ENCODE measurements around the gene ARRB1. TPM values are rescaled to one million over a fixed set of nuclear protein-coding genes. Genes with fewer than 3 reads are reported as not detected.

The ARRB1 gene
- total RNA-seq, 1 experiment from 2014 or later, result 30.7 TPM

DNA sequence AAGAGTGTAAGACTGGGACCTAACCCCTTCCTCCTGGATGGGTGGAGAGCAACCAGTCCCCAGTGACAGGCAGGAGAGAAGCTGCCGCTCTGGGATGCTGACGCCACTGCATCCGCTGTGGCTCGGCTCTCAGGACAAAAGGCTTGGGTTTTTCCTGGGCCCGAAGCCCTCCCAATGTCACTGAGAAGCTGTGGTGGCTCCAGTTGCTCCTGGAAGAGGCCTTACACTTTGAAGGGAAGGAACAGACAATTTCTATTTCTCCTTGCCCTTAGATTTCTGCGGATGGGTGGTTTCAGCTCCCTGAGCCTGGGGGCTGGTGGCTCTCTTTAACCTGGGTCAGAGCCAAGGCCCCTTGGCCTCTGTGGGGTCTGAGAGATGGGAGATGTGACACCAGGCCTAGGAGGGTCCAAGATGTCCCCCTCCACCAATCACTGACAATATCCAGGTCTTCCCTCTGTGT lies 89.5 kb downstream of the ARRB1 start:
- DNase-seq (ENCODE audit: low read depth, low spot score), result no peak
- in situ Hi-C loops (cut with HindIII; ENCODE audit: low pct_unique_long_range_greater_than_20kb, low sequenced_read_pairs), result no loop called here

DNA sequence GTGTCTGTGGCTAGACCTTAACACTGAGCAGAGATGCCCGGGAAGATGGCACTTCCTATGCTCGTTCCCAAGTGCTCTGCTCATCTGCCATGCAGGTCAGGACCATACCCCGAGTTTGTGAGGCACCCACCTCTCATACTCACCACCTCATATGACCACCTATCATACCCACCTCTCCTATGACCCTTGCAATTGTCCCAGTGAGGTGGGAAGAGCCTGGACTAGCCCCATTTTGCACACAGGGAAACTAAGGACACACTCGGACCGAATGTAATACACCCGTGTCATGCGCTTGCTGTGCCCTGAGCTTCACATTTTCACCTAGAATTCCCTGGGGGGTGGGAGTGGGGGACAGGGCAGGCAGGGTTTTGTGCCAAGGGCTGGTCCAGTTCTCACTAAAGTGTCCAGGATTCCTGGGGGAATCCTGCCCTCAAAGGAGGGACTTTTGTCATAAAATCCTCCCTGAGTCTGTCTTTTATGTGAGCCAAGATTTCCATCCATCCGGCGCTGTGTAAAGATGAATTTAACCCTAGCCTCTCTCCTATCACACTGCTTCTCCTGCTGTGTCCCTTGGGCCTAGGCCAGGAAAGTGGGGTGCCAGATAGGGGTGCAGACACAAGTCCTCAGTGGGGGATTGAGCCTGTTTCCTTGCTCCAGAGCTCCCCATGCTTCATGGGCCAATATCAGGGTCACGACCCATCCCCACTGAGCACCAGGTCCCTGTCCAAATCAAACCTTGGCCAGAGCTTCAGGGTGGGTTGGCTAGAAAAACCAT lies 90.9 kb downstream of the ARRB1 start:
- DNase-seq (ENCODE audit: low read depth, low spot score), result no peak
- in situ Hi-C loops (cut with HindIII; ENCODE audit: low pct_unique_long_range_greater_than_20kb, low sequenced_read_pairs), result no loop called here

DNA sequence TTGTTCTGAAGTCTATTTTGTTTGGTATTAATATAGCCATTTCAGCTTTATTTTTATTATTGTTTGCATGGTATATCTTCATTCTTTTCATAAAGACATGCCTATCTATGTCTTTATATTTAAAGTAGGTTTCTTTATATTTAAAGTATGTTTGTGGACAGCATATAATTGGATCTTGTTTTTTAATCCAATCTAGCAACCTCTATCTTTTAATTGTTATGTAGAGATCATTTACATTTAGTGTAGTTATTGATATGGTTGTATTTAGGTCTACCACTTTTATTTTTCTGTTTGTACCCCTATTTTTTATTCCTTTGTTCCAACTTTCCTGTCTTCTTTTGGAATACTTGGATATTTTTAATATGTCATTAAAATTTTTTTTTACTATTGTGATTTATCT lies 97.1 kb downstream of the ARRB1 start:
- in situ Hi-C loops (cut with HindIII; ENCODE audit: low pct_unique_long_range_greater_than_20kb, low sequenced_read_pairs), result no loop called here
- DNase-seq (ENCODE audit: low read depth, low spot score), result no peak

DNA sequence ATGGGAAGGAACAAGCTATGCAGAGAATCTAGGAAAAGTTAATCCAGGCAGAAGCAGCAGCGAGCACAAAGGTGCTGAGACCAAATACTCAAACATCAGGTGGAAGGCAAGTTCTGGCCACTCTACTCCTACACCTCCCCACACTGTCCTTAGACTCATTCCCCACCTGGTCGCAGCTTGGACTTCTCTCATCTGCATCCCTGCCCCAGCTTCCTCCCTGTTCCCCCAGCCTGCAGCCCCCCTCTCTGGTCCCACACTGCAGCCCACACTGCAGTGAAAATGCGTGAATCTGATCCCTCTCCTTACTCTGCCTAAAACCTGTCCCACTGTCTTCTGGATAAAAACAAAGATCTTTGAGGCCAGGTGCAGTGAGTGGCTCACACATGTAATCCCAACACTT lies 101.8 kb downstream of the ARRB1 start:
- in situ Hi-C loops (cut with HindIII; ENCODE audit: low pct_unique_long_range_greater_than_20kb, low sequenced_read_pairs), result no loop called here
- no peak for DNase-seq (ENCODE audit: low read depth, low spot score)

DNA sequence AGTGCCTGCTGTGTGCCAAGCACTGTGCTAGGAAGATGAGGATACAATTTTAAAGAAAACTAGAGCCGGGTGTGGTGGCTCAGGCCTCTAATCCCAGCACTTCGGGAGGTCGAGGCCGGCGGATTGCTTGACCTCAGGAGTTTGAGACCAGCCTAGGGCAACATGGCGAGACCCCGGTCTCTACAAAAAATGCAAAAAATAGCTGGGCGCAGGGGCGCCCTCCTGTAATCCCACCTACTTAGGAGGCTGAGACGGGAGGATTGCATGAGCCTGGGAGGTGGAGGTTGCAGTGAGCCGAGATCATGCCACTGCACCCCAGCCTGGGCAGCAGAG lies 102.6 kb downstream of the ARRB1 start:
- DNase-seq (ENCODE audit: low read depth, low spot score), result no peak
- in situ Hi-C loops (cut with HindIII; ENCODE audit: low pct_unique_long_range_greater_than_20kb, low sequenced_read_pairs), result no loop called here

DNA sequence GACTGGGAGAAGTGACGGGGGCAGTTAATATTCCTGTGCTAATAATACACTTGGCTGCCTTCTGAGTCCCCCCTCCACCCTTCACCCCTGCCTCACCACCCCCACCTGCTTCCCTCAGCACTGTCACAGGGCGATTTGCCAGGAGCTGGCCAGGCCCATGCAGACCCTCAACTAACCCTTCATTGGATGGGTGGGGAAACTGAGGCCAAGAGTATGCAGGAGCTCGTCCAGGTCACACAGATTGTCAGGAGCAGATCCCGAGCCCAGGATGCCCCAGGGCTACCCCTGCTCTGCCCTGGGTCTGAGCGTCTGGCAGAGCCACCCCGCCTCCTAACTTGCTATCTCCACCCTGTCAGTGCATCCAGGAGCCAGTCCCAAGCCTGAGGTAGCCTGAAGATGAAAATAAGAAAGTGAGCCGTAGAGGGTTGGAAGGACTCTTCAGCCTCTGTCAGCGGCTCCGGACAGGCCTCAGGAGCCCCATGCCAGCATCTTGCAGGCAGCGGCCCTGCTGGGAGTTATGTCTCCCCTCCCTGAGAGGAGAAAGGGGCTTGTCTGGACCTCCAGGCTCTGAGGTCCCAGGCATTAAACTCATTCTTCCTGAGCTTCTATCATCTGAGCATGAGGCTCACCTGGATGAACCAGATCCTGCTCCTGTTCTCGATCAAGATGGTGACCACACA lies 104.7 kb downstream of the ARRB1 start:
- no peak for DNase-seq (ENCODE audit: low read depth, low spot score)
- in situ Hi-C loops (cut with HindIII; ENCODE audit: low pct_unique_long_range_greater_than_20kb, low sequenced_read_pairs), result no loop called here

DNA sequence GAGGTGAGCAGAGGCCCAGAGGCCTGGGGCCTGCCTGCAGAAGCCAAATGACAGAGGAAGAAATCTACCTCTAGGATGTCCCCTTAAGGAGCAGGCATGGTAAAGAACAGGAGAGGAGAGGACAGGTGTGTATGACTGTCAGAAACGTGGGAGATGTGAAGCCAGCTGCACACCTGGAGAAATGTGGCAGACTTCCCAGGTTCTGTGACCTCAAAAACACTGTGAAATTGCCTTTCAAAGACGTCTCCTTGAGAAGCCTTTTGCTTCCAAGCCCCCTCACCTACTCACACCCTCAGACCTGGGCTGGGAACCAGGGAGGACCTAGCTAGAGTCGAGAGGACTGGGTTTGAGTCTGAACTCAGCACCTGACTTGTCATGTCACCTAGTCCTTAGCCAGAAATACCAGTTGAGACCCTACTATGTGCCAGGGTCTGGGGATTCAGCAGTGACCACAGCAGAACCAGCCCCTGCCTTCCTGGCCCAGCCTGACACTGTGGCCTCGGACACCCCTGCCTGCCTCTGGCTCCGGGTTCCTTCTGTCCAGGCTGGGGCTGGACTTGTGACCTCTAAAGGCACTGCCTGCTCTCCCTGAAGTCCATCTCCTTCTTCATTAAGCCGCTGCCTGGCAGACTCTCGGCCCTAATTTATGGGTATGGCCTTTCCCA lies 105.3 kb downstream of the ARRB1 start:
- DNase-seq (ENCODE audit: low read depth, low spot score), result no peak
- in situ Hi-C loops (cut with HindIII; ENCODE audit: low pct_unique_long_range_greater_than_20kb, low sequenced_read_pairs), result no loop called here

DNA sequence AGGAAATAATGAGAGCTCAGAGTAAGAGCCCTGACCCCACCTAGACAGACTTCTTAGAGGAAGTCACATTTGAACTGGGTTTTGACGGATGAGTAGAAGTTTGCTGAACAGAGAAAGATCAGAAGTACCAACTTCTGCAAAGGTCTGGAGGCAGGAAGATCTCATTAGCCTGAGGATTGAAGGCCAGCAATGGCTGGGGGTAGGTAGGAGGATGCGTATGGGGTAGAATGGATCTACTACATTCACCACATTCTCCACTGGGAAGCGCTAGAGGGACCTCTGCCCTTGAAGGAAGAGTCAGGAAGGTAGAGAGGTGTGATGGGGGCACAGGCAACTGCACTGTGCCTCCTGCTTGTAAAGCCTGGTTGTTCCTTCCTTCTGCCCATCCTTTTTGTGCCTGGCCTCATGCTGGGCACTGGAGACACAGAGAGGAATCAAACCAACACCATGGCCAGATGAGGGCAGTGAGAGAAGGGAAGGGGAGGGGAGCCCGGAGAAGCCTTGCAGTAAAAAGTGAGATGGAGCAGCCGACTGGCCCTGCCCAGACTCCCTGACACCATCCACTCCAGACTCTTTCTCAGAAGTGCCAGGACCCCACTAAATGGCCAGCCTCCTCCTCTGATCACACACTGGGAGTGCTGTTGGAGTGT lies 106.0 kb downstream of the ARRB1 start:
- DNase-seq (ENCODE audit: low read depth, low spot score), result peak; percentile 65
- in situ Hi-C loops (cut with HindIII; ENCODE audit: low pct_unique_long_range_greater_than_20kb, low sequenced_read_pairs), result no loop called here

DNA sequence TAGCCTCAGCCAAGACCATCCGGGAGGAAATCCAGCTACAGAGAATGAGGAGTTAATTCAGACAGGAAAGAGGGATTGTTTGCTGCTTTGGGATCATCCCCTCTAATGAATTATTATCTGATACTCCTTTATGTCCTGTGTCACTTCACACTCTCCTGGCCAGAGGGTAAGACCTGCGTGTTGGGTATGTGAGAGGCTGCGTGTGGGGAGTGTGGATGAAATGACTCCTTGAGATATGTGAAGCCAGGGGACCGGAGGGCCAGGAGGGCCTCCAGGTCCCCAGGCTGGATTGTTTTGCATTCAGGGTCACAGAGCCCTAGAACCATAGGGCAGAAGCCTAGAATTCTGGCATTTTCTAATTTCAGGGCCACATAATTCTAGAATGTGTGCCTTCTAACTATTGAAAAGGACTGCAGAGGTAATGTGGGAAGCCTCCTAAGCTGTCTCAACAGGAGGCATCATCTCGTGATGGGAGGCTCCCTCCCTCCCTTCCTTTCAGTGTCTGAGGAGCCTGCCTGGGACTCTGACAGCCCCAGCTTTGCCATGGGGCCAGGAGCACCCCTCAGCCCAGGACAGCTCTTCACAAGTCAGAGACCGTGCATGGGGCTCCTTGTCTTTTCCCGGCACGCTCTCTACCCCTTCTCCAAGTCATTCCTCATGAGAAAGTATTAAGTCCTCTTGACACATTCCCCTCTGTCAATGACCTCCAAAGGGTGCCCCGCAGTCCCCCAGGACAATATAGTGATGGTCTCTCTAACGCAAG lies 107.2 kb downstream of the ARRB1 start:
- DNase-seq (ENCODE audit: low read depth, low spot score), result no peak
- in situ Hi-C loops (cut with HindIII; ENCODE audit: low pct_unique_long_range_greater_than_20kb, low sequenced_read_pairs), result no loop called here

DNA sequence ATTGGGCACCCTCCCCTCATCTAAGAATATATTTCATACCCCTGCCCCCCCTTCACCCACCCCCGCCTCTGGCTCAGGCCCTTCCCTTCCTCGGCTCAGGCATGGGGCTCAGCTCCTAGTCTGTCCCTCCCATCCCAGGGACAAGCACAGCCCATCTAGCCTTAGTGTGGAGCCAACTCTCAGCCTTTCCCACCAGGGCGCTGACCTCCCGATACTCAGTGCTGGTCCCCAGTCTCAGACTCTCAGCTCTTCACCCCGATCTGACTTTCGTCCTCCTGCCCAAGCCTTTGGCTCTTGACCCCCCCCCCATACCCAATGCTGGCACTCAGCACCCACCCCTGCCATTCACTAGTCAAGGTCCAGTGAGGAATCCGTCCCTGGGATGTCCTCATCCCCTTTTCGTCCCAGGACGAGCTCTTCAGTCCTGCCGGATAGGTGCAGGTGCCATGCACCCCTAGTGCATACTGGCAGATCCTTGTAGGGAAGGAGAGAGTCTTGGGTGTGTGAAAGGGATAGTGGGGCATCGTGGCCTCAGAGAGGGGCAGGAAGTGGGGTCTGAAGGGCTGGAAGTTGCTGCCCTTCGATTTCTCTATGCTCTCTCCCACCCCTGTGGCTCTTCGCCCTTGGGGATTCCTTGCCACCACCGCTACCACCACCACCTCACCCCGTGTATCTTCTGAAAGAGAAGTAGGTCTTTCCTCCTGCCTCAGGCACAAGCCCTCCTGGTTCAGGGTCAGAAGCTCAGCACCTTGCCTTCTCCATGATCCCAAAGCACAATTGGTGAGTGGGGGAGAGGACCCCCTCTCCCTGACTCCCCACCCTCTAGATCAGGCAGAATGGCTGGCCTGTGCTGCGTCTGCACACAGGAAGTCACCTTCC lies 108.5 kb downstream of the ARRB1 start:
- in situ Hi-C loops (cut with HindIII; ENCODE audit: low pct_unique_long_range_greater_than_20kb, low sequenced_read_pairs), result no loop called here
- DNase-seq (ENCODE audit: low read depth, low spot score), result no peak

DNA sequence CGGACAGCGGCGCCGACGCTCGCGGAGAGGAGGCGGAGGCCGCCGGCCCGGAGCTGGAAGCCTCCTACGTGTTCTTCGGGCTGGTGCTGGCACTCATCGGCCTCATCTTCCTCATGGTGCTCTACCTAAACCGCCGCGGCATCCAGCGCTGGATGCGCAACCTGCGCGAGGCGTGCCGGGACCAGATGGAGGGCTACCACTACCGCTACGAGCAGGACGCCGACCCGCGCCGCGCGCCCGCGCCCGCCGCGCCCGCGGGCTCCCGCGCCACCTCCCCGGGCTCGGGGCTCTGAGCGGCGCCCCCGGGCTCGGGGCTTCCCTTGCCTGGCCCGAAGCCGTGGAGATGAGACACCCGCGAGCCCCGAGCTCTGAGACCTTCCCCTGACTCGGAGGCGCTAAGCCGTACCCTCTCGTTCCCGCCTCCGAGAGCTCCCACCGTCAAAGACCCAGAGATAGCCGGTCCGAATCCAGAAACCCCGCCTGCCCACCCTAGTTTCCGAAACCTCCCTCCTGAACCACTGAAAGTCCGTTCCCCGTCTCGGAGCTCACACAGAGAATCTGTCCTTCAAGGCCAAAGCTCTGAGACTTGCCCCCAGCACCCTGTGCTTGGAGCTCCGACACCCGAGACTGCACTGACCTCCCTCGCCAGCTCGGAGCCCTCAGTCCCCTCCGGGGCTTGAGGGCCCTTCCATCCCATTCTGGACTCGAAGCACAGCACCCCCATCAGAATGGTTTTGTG lies 109.4 kb downstream of the ARRB1 start:
- no peak for DNase-seq (ENCODE audit: low read depth, low spot score)
- in situ Hi-C loops (cut with HindIII; ENCODE audit: low pct_unique_long_range_greater_than_20kb, low sequenced_read_pairs), result no loop called here

DNA sequence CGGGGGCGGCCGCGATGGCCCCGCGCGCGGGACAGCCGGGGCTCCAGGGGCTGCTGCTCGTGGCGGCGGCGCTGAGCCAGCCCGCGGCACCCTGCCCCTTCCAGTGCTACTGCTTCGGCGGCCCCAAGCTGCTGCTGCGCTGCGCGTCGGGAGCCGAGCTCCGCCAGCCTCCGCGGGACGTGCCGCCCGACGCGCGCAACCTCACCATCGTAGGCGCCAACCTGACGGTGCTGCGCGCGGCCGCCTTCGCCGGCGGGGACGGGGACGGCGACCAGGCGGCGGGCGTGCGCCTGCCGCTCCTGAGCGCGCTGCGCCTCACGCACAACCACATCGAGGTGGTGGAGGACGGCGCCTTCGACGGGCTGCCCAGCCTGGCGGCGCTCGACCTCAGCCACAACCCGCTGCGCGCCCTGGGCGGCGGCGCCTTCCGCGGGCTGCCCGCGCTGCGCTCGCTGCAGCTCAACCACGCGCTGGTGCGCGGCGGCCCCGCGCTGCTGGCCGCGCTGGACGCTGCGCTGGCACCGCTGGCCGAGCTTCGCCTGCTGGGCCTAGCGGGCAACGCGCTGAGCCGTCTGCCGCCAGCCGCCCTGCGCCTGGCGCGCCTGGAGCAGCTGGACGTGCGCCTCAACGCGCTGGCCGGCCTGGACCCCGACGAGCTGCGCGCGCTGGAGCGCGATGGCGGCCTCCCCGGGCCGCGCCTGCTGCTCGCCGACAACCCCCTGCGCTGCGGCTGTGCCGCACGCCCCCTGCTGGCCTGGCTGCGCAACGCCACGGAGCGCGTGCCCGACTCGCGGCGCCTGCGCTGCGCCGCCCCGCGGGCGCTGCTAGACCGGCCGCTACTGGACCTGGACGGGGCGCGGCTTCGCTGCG lies 110.2 kb downstream of the ARRB1 start:
- in situ Hi-C loops (cut with HindIII; ENCODE audit: low pct_unique_long_range_greater_than_20kb, low sequenced_read_pairs), result no loop called here

DNA sequence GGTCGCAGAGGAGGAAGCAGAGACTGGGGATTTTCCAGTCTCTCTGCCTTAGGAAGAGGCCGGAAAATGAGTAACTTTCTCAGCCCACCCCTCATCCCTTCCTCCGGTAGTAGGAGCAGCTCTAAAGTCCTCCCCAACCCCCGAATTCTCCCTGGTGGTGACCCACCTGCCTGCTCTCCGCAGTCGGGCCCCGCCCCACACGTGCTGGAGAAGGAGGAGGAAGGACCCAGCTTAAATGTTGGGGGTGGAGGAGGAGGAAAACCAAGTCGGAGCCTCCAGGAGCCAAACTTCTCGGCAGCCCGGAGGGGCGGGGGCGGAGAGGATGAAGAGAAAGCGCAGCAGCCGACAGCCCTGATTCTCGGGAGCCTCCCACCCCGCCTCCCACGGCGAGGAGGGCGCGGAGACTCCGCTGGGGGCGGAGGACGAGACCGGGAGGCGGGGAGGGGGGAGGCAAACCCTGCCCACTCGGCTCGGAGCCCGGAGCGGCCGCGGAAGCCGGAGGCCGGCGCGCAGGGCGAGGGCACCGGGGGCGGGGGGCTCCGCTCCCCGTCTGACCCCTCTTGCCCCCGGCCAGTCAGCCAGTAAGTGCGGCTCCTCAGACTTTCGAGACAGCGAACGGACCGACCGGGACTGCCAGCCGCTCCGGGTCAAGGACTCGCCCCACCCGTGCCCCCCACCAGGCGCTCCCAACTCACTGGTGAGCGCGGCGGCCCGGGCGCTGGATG lies 111.0 kb downstream of the ARRB1 start, which contains the start of gene TPBGL:
Gene TPBGL (plus strand): TSS at position 464 of the 725 bp plus-strand sequence. CDS start 276 bp downstream, outside the sequence.
- DNase-seq (ENCODE audit: low read depth, low spot score), result peak; percentile 49
- in situ Hi-C loops (cut with HindIII; ENCODE audit: low pct_unique_long_range_greater_than_20kb, low sequenced_read_pairs), result no loop called here

More for the DNA sequence above, 110.2 kb downstream of the ARRB1 start:
- DNase-seq (ENCODE audit: low read depth, low spot score), result peak; percentile 91

DNA sequence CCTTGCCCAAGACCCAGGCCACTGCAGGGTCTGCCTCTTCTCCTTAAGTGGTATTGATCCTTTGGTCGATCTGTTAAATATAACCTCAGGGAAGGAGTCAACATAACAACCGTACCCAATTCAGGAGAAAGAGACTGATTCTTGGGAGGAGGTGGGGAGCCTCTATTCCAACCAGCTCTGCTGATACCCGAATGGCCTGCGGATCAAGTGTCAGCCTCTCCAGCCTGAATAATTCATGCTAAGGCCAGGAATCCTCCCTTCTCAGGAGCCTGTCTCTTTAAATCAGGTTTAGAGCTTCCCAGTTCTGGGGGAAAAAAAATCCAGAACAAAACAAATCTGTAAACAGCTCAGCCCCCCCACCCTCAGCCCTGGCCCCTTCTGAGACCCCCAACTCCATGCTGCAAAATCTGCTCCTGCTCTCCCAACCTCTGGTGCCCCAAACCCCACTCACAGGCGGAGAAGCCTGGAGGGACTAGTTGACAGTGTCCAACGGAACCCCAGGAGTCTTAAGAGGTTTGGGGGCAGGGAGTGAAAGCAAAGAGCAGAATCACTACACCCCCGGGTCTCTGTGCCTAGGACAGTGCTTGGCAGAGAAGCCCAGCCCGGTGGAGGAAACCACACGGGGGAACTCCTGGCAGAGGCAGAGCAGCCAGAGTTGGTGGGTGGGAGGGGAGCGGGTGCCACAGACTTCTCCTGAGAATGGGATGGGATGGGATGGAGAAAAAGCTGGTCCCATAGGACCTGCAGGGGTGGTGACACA lies 111.8 kb downstream of the ARRB1 start:
- in situ Hi-C loops (cut with HindIII; ENCODE audit: low pct_unique_long_range_greater_than_20kb, low sequenced_read_pairs), result no loop called here
- DNase-seq (ENCODE audit: low read depth, low spot score), result no peak
